IPS-18a (cell line): ENCODE data around the gene FADS2.

Experiments
- H3K27ac ChIP-seq: one replicate; pipeline ENCODE4 v1.5.1; 2013; ENCODE audit warnings: low read length
- H3K27me3 ChIP-seq: one replicate; pipeline ENCODE4 v1.6.1; 2013; ENCODE audit warnings: mild to moderate bottlenecking, low read length; ENCODE audit not compliant: control insufficient read depth, insufficient read depth
- H3K36me3 ChIP-seq: one replicate; pipeline ENCODE4 v1.6.1; 2013; ENCODE audit warnings: low read depth, low read length; ENCODE audit not compliant: control insufficient read depth
- H3K4me1 ChIP-seq: one replicate; pipeline ENCODE4 v1.6.1; 2013; ENCODE audit warnings: low read depth, low read length; ENCODE audit not compliant: control insufficient read depth
- H3K4me3 ChIP-seq: one replicate; pipeline ENCODE4 v1.5.1; 2013; ENCODE audit warnings: low read length
- H3K9ac ChIP-seq: one replicate; pipeline ENCODE4 v1.6.1; 2013; ENCODE audit warnings: mild to moderate bottlenecking, low read length, moderate library complexity
- H3K9me3 ChIP-seq: one replicate; pipeline ENCODE4 v1.6.1; 2013; ENCODE audit warnings: low read depth, low read length; ENCODE audit not compliant: control insufficient read depth

Gene FADS2

GRCh38 chr11:61907282-61907681 lies 79.2 kb downstream of the FADS2 start:
- H3K4me1 ChIP-seq = peaks cover 11% of the 10 kb centered on the region
- H3K9ac ChIP-seq = no peak overlapping the region
- H3K36me3 ChIP-seq = no peaks in the 10 kb centered on the region
- H3K4me3 ChIP-seq = no peak overlapping the region
- no peaks in the 10 kb centered on the region for H3K9me3 ChIP-seq
- H3K27ac ChIP-seq = no peak overlapping the region
- no peaks in the 10 kb centered on the region for H3K27me3 ChIP-seq

- Histone ChIP-seq H3K4me3 (no peak overlapping the region), H3K9me3 (no peaks in the 10 kb centered on the region), H3K27me3 (no peaks in the 10 kb centered on the region), H3K36me3 (no peaks in the 10 kb centered on the region), H3K27ac (no peak overlapping the region), H3K9ac (no peak overlapping the region), H3K4me1 (peaks cover 11% of the 10 kb centered on the region)
These were observed 80.0 kb downstream of the FADS2 start for GRCh38 chr11:61907871-61908729.

- Histone ChIP-seq H3K4me3 (no peak overlapping the region), H3K27ac (no peak overlapping the region), H3K27me3 (no peaks in the 10 kb centered on the region), H3K4me1 (peaks cover 11% of the 10 kb centered on the region), H3K9me3 (no peaks in the 10 kb centered on the region), H3K36me3 (no peaks in the 10 kb centered on the region), H3K9ac (no peak overlapping the region)
These were observed 80.7 kb downstream of the FADS2 start for GRCh38 chr11:61908730-61909316.

- Histone ChIP-seq H3K9ac (no peak overlapping the region), H3K36me3 (no peaks in the 10 kb centered on the region), H3K9me3 (no peaks in the 10 kb centered on the region), H3K4me3 (no peak overlapping the region), H3K27me3 (no peaks in the 10 kb centered on the region), H3K27ac (no peak overlapping the region), H3K4me1 (peaks cover 7% of the 10 kb centered on the region)
These were observed 82.4 kb downstream of the FADS2 start for GRCh38 chr11:61910187-61911127.

GRCh38 chr11:61911128-61911700 lies 83.1 kb downstream of the FADS2 start:
- no peak overlapping the region for H3K27ac ChIP-seq
- H3K4me3 ChIP-seq = no peak overlapping the region
- H3K27me3 ChIP-seq = peaks cover 4% of the 10 kb centered on the region
- no peaks in the 10 kb centered on the region for H3K9me3 ChIP-seq
- H3K36me3 ChIP-seq = no peaks in the 10 kb centered on the region
- no peak overlapping the region for H3K9ac ChIP-seq
- peaks cover 7% of the 10 kb centered on the region for H3K4me1 ChIP-seq

- H3K4me3 ChIP-seq = no peak overlapping the region
- no peaks in the 10 kb centered on the region for H3K36me3 ChIP-seq
- H3K27ac ChIP-seq = no peak overlapping the region
- peaks cover 11% of the 10 kb centered on the region for H3K27me3 ChIP-seq
- no peaks in the 10 kb centered on the region for H3K9me3 ChIP-seq
- peaks cover 7% of the 10 kb centered on the region for H3K4me1 ChIP-seq
- no peak overlapping the region for H3K9ac ChIP-seq
These were observed 83.8 kb downstream of the FADS2 start for GRCh38 chr11:61911701-61912529.

GRCh38 chr11:61912530-61912898 lies 84.4 kb downstream of the FADS2 start:
- Histone ChIP-seq H3K36me3 (no peaks in the 10 kb centered on the region), H3K9ac (no peak overlapping the region), H3K27ac (no peak overlapping the region), H3K4me1 (peaks cover 7% of the 10 kb centered on the region), H3K9me3 (no peaks in the 10 kb centered on the region), H3K4me3 (no peak overlapping the region), H3K27me3 (peaks cover 13% of the 10 kb centered on the region)

GRCh38 chr11:61912991-61913698 lies 85.0 kb downstream of the FADS2 start:
- Histone ChIP-seq H3K36me3 (no peaks in the 10 kb centered on the region), H3K27ac (no peak overlapping the region), H3K9ac (no peak overlapping the region), H3K27me3 (peaks cover 20% of the 10 kb centered on the region), H3K9me3 (no peaks in the 10 kb centered on the region), H3K4me1 (peaks cover 7% of the 10 kb centered on the region), H3K4me3 (no peak overlapping the region)

- H3K9ac ChIP-seq = no peak overlapping the region
- no peaks in the 10 kb centered on the region for H3K36me3 ChIP-seq
- H3K4me1 ChIP-seq = peaks cover 1% of the 10 kb centered on the region
- H3K27ac ChIP-seq = no peak overlapping the region
- H3K4me3 ChIP-seq = no peak overlapping the region
- peaks cover 26% of the 10 kb centered on the region for H3K27me3 ChIP-seq
- no peaks in the 10 kb centered on the region for H3K9me3 ChIP-seq
These were observed 85.7 kb downstream of the FADS2 start for GRCh38 chr11:61913699-61914395.
